ENCODE measurements around the gene LAPTM5.

Gene LAPTM5

DNA sequence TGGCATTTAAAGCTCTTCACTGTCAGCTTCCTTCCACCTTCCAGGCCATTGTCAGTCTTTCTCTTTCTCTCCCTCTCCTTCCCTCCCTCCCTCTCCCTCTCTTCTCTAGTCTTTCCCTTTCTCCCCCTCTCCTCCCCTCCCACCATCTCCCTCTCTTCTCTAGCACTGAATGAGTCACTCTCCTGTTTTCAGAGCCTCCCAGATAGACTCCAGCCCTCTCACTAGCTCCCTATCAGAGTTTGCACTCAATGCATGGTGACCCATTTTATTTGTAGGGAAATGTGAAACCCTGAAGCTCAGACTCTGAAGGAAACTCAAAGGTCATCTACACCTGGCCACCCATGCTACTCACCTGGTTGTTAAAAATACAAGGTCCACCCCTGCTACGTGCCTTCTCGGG lies 29.8 kb downstream of the LAPTM5 start:
- Histone ChIP-seq H3K4me3 (ENCODE audit: low read length) (no peak overlapping the region), H3K9me3 (ENCODE audit: low read length) (no peaks in the 10 kb centered on the region), H3K36me3 (ENCODE audit: insufficient read depth, low read length) (no peaks in the 10 kb centered on the region), H2AFZ (ENCODE audit: low read depth, low read length) (no peak overlapping the region), H3K27me3 (ENCODE audit: insufficient read depth, low read length) (no peaks in the 10 kb centered on the region), H3K4me1 (ENCODE audit: insufficient read depth, low read length) (peaks cover 27% of the 10 kb centered on the region)

- Histone ChIP-seq H3K36me3 (ENCODE audit: insufficient read depth, low read length) (no peaks in the 10 kb centered on the region), H3K9me3 (ENCODE audit: low read length) (no peaks in the 10 kb centered on the region), H3K27me3 (ENCODE audit: insufficient read depth, low read length) (no peaks in the 10 kb centered on the region), H3K4me1 (ENCODE audit: insufficient read depth, low read length) (peaks cover 21% of the 10 kb centered on the region), H3K4me3 (ENCODE audit: low read length) (no peak overlapping the region), H2AFZ (ENCODE audit: low read depth, low read length) (no peak overlapping the region)
Measured at GRCh38 chr1:30726773-30727684, 30.5 kb downstream of the LAPTM5 start.

DNA sequence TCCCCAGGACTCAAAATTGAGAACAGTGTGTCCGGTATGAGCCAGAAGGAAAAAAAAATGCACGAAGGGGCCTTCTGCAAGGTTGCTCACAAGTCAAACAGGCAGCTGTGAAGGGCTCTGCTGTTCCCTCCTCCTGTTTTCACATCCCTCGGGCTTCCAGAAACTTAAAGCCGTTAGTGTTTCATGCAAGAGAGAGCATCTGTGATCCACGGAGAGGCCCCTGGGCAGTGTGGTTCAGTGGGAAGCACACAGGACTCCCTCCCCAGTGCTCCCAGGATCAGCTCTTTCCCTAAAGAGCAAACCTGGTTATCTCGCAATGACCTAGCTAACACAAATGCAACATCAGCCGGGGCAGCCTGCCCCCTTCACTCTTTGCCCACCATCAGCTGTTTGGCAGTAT lies 31.3 kb downstream of the LAPTM5 start:
- Histone ChIP-seq H2AFZ (ENCODE audit: low read depth, low read length) (no peak overlapping the region), H3K36me3 (ENCODE audit: insufficient read depth, low read length) (no peaks in the 10 kb centered on the region), H3K4me1 (ENCODE audit: insufficient read depth, low read length) (peaks cover 21% of the 10 kb centered on the region), H3K4me3 (ENCODE audit: low read length) (no peak overlapping the region), H3K27me3 (ENCODE audit: insufficient read depth, low read length) (no peaks in the 10 kb centered on the region), H3K9me3 (ENCODE audit: low read length) (no peaks in the 10 kb centered on the region)

- Histone ChIP-seq H3K27me3 (ENCODE audit: insufficient read depth, low read length) (no peaks in the 10 kb centered on the region), H3K9me3 (ENCODE audit: low read length) (no peaks in the 10 kb centered on the region), H2AFZ (ENCODE audit: low read depth, low read length) (no peak overlapping the region), H3K4me3 (ENCODE audit: low read length) (no peak overlapping the region), H3K36me3 (ENCODE audit: insufficient read depth, low read length) (no peaks in the 10 kb centered on the region), H3K4me1 (ENCODE audit: insufficient read depth, low read length) (peaks cover 21% of the 10 kb centered on the region)
Measured at GRCh38 chr1:30725450-30726095, 32.0 kb downstream of the LAPTM5 start.

DNA sequence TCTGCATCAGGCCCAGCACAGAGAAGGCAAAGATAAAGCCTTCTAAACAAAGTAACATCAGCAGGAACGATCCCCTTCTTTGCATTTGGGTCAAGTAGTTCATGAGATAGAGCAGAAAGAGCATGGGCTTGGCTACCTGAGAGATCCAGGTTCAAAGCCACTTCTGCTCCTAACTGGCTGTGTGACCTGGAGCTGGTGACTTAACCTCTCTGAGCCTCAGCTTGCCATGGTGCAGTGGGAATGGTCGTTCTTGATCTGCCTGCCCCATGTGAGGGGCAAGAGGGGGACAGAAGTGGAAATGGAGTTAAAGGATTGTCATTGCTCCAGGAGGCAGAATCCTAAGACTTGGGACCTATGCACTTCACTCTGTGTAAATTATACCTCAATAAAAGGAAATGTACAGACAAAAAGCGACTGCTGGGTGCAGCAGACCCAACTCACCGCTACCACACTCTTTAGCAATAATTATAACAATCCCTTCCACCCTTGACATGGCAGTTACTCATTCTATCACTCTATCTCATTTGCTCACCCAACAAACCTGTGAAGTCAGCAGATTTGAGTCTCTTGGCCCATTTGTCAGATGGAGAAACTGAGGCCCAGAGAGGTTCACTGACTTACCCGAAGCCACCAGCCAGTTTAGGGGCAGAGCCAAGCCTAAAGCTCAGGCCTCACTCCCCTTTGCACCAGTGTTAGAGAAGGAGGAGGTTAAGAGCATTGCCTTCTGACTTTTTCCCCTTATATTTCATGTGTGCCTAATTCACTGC lies 32.7 kb downstream of the LAPTM5 start:
- Histone ChIP-seq H3K4me3 (ENCODE audit: low read length) (no peak overlapping the region), H3K9me3 (ENCODE audit: low read length) (no peaks in the 10 kb centered on the region), H3K27me3 (ENCODE audit: insufficient read depth, low read length) (no peaks in the 10 kb centered on the region), H3K36me3 (ENCODE audit: insufficient read depth, low read length) (no peaks in the 10 kb centered on the region), H3K4me1 (ENCODE audit: insufficient read depth, low read length) (peaks cover 21% of the 10 kb centered on the region), H2AFZ (ENCODE audit: low read depth, low read length) (no peak overlapping the region)

DNA sequence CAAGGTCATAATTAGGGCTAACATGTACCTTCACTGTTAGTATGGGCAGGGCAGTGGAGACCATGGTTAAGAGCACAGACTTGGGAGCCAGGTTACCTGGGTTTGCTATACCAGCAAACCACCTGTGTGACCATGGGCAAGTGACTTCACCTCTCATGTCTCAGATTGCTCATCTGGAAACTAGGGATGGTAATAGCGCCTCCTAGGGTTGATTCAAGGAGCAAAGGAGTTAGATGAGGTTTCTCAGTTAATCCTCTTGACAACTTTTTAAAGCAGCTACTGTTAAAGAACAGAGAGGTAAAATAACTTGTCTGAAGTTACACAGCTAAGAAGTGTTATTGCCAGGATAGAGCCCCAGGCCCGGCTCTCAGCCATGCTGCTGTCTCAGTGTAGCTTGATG lies 33.4 kb downstream of the LAPTM5 start:
- H3K4me1 ChIP-seq (ENCODE audit: insufficient read depth, low read length): peaks cover 21% of the 10 kb centered on the region
- H3K4me3 ChIP-seq (ENCODE audit: low read length): no peak overlapping the region
- H2AFZ ChIP-seq (ENCODE audit: low read depth, low read length): no peak overlapping the region
- H3K36me3 ChIP-seq (ENCODE audit: insufficient read depth, low read length): no peaks in the 10 kb centered on the region
- no peaks in the 10 kb centered on the region for H3K9me3 ChIP-seq (ENCODE audit: low read length)
- no peaks in the 10 kb centered on the region for H3K27me3 ChIP-seq (ENCODE audit: insufficient read depth, low read length)

DNA sequence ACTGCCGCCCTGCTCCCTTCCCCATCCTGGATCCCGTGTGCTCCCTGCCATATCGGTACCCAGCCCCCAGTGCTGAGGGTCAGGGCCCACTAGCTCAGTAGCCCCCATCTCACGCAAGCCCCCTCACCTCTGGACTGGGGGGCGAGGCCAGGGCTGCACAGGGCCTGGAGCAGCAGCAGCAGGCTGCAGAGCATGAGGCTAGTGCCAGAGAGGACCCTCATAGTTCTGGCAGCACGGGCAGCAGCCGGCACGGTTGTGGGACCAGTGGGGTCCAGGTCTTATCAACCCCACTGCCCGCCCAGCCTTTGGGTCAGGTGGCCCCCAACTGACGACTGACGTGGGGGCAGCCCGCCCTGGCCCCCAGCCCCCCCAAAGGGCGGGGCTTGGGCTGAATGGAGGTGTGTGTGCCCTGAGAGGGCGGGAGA lies 34.2 kb downstream of the LAPTM5 start, which contains the start of gene MATN1:
Gene MATN1, minus strand, starts transcription at position 255 of the 425 bp plus-strand sequence. Its CDS starts 34 bp downstream, at position 221.
- Histone ChIP-seq H3K4me1 (ENCODE audit: insufficient read depth, low read length) (peaks cover 26% of the 10 kb centered on the region), H3K36me3 (ENCODE audit: insufficient read depth, low read length) (no peaks in the 10 kb centered on the region), H3K4me3 (ENCODE audit: low read length) (no peak within 1 kb of the TSS), H3K9me3 (ENCODE audit: low read length) (no peaks in the 10 kb centered on the region), H2AFZ (ENCODE audit: low read depth, low read length) (no peak within 1 kb of the TSS), H3K27me3 (ENCODE audit: insufficient read depth, low read length) (no peaks in the 10 kb centered on the region)

DNA sequence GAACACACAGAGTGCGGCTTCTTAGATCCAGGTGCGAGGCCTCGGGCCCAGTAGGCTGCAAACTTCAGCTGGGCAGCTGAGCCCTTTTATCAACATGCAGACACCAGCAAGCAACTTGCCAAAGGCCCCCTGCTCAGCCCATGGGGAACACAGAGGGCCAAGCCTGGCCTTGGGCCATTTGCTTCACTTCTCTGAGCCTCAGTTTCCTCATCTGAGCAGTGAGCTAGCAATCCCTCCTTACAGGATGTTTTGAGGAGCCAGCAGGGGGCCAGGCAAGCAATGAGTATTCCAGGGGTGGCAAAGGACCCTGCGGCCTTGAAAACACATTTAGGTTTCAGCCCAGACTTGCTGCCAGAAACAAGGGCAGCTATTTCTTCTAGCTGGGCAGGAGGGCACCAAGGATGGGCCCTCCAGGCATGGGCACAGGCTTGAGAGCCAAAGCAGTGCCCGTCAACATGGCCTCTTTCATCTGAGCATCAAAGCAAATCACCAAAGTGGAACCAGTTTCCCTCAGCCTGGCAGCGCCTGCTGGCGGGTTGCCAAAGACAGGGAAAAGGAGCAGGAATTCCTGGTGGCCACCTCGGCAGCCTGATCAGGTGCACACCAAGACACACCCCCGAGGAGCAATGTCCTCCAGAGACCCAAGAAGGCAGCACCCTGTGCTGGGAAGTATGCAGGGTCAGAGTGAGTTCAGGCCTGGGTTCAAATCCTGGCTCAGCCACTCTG lies 35.6 kb downstream of the LAPTM5 start:
- Histone ChIP-seq H3K27me3 (ENCODE audit: insufficient read depth, low read length) (no peaks in the 10 kb centered on the region), H3K4me1 (ENCODE audit: insufficient read depth, low read length) (peaks cover 20% of the 10 kb centered on the region), H3K9me3 (ENCODE audit: low read length) (no peaks in the 10 kb centered on the region), H3K36me3 (ENCODE audit: insufficient read depth, low read length) (no peaks in the 10 kb centered on the region), H2AFZ (ENCODE audit: low read depth, low read length) (no peak overlapping the region), H3K4me3 (ENCODE audit: low read length) (no peak overlapping the region)

DNA sequence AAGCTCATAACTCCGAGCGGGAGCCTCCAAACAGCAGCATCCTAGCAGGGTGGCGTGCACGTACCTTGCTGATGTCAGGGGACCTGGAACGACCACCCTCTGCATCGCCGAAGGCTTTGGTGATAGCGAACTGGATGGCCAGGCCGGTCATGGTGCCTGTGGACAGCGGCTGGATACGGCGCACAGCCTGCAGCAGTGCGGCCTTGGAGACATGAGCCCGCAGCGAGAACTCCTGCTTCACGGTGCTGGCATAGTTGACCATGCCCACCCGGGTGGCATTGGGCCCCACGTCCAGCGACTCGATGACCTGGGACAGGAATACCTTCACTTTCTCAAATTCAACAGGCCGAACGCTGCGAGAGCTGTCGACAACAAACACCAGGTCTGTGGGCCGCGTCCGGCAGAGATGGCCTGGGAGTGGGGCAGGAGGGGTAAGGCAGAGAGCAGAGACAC lies 36.2 kb downstream of the LAPTM5 start:
- Histone ChIP-seq H3K4me1 (ENCODE audit: insufficient read depth, low read length) (peaks cover 14% of the 10 kb centered on the region), H3K36me3 (ENCODE audit: insufficient read depth, low read length) (no peaks in the 10 kb centered on the region), H3K4me3 (ENCODE audit: low read length) (no peak overlapping the region), H3K9me3 (ENCODE audit: low read length) (no peaks in the 10 kb centered on the region), H2AFZ (ENCODE audit: low read depth, low read length) (no peak overlapping the region), H3K27me3 (ENCODE audit: insufficient read depth, low read length) (no peaks in the 10 kb centered on the region)

GRCh38 chr1:30720271-30721223 lies 37.0 kb downstream of the LAPTM5 start:
- no peaks in the 10 kb centered on the region for H3K36me3 ChIP-seq (ENCODE audit: insufficient read depth, low read length)
- no peaks in the 10 kb centered on the region for H3K27me3 ChIP-seq (ENCODE audit: insufficient read depth, low read length)
- no peak overlapping the region for H3K4me3 ChIP-seq (ENCODE audit: low read length)
- no peak overlapping the region for H2AFZ ChIP-seq (ENCODE audit: low read depth, low read length)
- H3K9me3 ChIP-seq (ENCODE audit: low read length): no peaks in the 10 kb centered on the region
- H3K4me1 ChIP-seq (ENCODE audit: insufficient read depth, low read length): peaks cover 6% of the 10 kb centered on the region

DNA sequence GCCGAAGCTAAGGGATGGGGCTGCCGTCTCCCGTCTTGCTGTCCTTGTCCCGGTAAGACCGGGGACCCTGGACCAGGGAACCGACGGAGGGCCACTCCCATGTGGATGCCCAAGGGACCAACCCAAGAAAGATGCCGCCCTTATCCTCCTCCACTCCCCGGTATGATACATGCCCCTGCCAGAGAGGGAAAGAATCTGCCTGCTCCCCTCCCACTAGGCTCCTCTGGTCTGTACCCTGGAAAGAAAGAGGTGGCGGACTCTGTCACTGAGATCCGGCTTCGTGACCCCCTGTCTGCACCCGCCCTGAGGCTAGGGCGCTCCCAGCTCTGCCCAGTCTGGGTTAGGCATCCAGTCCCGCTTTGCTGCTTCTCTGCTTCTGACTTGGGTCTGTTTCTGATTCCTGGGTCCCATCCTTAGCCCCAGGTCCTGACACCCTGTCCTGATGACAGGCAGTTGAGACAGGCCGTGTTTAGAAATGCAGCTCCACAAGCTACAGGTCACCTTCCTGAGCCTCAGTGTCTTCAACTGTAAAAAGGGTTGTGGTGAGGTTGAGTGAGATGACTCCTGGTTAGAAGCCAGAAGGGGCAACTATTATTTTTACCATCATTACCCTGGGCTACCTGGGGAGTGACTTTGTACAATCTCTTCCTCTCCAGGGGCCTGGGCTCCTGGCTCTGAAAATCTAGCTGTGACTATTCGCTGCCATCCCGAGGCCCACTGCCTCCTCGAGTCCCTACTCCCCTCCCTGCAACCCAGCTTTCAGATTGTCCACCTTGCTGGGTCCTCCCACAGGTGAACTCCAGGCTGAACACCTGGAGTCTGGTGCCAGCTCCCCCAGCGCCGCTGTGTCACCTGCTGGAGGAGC lies 37.9 kb downstream of the LAPTM5 start:
- peaks cover 4% of the 10 kb centered on the region for H3K9me3 ChIP-seq (ENCODE audit: low read length)
- H3K4me1 ChIP-seq (ENCODE audit: insufficient read depth, low read length): peaks cover 5% of the 10 kb centered on the region
- H3K27me3 ChIP-seq (ENCODE audit: insufficient read depth, low read length): no peaks in the 10 kb centered on the region
- H3K36me3 ChIP-seq (ENCODE audit: insufficient read depth, low read length): no peaks in the 10 kb centered on the region
- H2AFZ ChIP-seq (ENCODE audit: low read depth, low read length): no peak overlapping the region
- no peak overlapping the region for H3K4me3 ChIP-seq (ENCODE audit: low read length)

Measured in neuron (in vitro differentiated cells).